ENCODE results near the gene PLEKHG5. TPM values are rescaled to one million over a fixed set of nuclear protein-coding genes. Genes with fewer than 3 reads are reported as not detected.

Gene PLEKHG5
- total RNA-seq, 2 donors from 2014 or later: 7.0 to 7.9 TPM

- Histone ChIP-seq H3K27ac (no peak overlapping the region), H3K9me3 (no peaks in the 10 kb centered on the region), H3K27me3 (no peaks in the 10 kb centered on the region), H3K4me3 (no peak overlapping the region), H3K4me1 (peaks cover 0 to 14% of the 10 kb centered on the region in 2 donors), H3K36me3 (peaks cover 2% of the 10 kb centered on the region)
- TF ChIP-seq CTCF (IDR thresholded peaks at IDR 0.05): no peak
- DNase-seq (ENCODE audit: low spot score): no peak
These were observed 28.6 kb upstream of the PLEKHG5 start for GRCh38 chr1:6519935-6520671.

- H3K9me3 ChIP-seq: no peaks in the 10 kb centered on the region
- no peak overlapping the region for H3K27ac ChIP-seq
- DNase-seq (ENCODE audit: low spot score): no peak
- H3K4me1 ChIP-seq: peaks cover 0 to 14% of the 10 kb centered on the region in 2 donors
- no peak overlapping the region for H3K4me3 ChIP-seq
- no peak for TF ChIP-seq CTCF (IDR thresholded peaks at IDR 0.05)
- no peaks in the 10 kb centered on the region for H3K27me3 ChIP-seq
- no peaks in the 10 kb centered on the region for H3K36me3 ChIP-seq
These were observed 28.0 kb upstream of the PLEKHG5 start for GRCh38 chr1:6519491-6519934.

GRCh38 chr1:6517435-6517851 lies 26.0 kb upstream of the PLEKHG5 start:
- Histone ChIP-seq H3K27me3 (no peaks in the 10 kb centered on the region), H3K9me3 (no peaks in the 10 kb centered on the region), H3K4me1 (peaks cover 0 to 17% of the 10 kb centered on the region in 2 donors), H3K27ac (no peak overlapping the region), H3K4me3 (no peak overlapping the region), H3K36me3 (no peaks in the 10 kb centered on the region)
- DNase-seq (ENCODE audit: low spot score): no peak
- TF ChIP-seq CTCF (IDR thresholded peaks at IDR 0.05): no peak

- H3K27me3 ChIP-seq: no peaks in the 10 kb centered on the region
- no peak for TF ChIP-seq CTCF (IDR thresholded peaks at IDR 0.05)
- H3K36me3 ChIP-seq: no peaks in the 10 kb centered on the region
- peaks cover 0 to 17% of the 10 kb centered on the region in 2 donors for H3K4me1 ChIP-seq
- peak overlapping the region in 1 of 2 donors; percentile 35 for H3K27ac ChIP-seq
- DNase-seq (ENCODE audit: low spot score): no peak
- no peak overlapping the region for H3K4me3 ChIP-seq
- no peaks in the 10 kb centered on the region for H3K9me3 ChIP-seq
These were observed 24.3 kb upstream of the PLEKHG5 start for GRCh38 chr1:6515771-6516170.

- Histone ChIP-seq H3K36me3 (no peaks in the 10 kb centered on the region), H3K4me1 (peaks cover 0 to 6% of the 10 kb centered on the region in 2 donors), H3K27me3 (no peaks in the 10 kb centered on the region), H3K9me3 (no peaks in the 10 kb centered on the region), H3K27ac (no peak overlapping the region), H3K4me3 (no peak overlapping the region)
- DNase-seq (ENCODE audit: low spot score): no peak
- no peak for TF ChIP-seq CTCF (IDR thresholded peaks at IDR 0.05)
These were observed 21.9 kb upstream of the PLEKHG5 start for GRCh38 chr1:6513320-6513801.
